GM19397 (cell line): ENCODE results near the gene TOMM22.

Experiments used
- ATAC-seq: cut with Tn5 transposase; IDR thresholded peaks from one replicate; pipeline ENCODE4 v1.9.1; 2021; ENCODE audit warnings: mild to moderate bottlenecking, moderate library complexity; ENCODE audit not compliant: unreplicated experiment

The TOMM22 gene

DNA sequence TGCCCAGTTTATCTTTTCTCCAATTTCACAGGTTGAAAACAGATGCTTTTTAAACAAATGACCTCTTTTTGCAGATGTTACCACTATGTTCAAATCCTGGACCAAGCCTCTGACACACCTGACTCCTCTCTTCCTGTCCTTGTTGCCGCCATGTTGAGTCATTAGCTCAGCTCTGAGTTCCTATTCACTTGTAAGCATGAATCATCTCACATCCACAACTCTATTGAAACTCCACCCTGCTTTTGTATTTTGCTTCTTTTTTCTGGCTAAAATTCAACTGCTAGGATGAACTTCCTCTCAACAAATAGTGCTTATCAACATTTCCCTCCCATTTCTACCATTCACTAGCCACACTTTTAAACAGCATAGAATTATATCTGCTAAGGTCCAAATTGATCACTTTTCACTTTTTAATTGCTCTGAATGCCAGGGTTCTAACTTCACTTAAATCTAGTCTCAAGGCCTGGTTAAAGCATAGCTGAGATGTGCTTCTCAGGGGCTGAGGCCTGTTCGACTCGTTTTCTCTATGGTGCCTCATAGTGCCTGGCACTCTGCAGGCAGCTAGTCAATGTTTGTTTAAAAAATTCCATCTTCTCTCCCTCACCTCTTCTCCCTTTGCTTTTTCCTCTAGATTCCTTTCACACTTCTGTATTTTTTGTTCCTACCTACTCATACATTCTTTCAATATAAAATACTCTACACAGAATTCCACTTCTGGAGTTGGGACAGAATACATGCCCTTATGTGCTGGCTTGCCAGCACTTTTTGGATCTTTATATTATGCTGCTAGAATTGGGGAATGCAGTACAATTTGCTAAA, 15.1 kb downstream of the TOMM22 start:
- no peak for ATAC-seq

DNA sequence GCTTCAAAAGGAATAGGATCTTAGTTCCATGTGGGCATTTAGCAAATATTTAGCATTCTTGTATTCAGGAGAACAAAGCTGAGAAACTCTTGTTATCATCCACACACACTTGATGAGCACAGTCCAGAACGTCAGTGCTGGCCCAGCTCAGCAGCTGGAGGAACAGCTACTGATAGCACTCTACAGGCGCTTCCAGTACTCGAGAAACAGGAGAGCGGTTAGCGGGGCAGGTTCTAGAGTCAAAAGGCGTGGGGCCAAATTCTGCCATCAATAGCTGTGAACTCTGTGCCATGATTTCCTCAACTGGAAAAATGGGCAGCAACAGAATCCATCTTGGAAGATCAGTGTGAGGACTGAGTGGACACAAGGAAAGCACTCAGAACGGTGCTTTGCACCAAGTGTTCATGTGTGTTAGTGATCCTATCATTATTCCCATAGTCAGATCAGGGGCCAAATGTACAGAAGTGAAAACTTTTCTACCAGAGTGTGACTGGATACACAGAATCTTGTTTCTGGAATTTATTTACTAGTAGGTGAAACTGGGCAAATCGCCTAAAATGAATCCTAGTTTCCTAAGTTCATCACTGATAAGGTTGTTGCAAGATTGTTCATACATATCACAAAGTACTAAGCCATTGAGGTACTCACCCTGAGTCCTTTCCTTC, 15.8 kb downstream of the TOMM22 start:
- no peak for ATAC-seq

DNA sequence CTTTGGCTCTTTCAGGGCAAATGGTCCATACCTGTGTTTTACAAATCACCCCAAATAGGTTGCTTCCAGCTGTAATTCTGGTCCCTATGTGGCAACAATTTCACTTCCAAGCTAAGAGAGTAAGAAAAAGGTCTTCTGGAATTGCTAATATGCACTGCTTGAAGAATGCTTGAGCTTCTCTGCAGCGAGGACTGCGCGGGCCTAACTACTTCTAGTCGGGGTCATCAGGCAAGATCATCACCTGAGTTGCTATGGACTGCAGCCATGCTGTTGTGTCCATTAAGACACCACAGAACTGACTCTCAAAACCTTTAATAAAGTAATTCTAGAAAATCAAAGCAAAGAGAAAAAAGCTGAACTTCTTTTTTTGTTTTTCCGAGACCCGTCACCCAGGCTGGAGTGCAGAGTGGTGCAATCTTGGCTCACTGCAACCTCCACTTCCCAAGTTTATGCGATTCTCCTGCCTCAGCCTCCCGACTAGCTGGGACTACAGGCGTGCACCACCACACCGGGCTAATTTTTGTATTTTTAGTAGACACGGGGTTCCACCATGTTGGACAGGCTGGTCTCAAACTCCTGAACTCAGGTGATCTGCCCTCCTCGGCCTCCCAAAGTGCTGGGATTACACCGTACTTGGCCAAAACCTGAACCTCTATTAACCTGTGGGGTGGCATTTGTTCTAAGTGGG, 16.8 kb downstream of the TOMM22 start:
- no peak for ATAC-seq

DNA sequence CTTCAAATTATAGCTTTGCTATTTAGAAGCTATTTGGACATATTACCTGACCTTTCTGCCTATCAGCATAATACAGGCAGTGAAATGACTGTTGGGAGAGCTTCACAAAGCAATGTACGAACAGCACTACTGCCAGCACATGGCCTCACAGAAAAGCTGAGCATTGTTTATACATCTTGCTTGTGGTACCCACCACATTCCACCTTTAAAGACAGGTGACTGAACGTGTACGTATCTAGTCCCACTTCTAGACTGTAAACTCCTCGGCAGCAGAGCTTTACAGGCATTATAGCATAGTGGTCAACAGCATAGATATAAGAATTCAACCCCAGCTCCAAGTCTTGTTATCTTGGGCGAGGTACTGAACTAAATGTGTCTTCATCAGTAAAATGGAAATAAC, 17.4 kb downstream of the TOMM22 start:
- ATAC-seq: no peak

DNA sequence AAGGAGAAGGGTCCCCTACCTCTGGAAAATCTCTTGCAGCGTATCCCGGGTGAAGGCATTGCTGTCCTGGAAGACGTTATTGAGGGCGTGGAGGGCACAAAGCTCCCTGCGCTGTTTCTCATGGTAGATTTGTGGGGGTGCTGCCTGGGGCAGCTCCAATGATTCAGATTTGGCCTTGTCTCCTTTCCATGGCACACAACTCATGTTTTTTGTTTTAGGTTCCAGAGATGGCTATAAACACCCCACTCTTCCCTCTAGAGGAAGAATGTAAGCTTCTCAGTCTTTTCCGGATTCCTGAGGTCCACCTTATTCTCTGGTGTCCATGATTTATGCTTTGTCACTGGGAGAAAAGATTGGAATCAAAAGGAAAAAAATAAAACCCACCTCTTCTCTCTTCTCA, 18.0 kb downstream of the TOMM22 start:
- ATAC-seq: no peak

DNA sequence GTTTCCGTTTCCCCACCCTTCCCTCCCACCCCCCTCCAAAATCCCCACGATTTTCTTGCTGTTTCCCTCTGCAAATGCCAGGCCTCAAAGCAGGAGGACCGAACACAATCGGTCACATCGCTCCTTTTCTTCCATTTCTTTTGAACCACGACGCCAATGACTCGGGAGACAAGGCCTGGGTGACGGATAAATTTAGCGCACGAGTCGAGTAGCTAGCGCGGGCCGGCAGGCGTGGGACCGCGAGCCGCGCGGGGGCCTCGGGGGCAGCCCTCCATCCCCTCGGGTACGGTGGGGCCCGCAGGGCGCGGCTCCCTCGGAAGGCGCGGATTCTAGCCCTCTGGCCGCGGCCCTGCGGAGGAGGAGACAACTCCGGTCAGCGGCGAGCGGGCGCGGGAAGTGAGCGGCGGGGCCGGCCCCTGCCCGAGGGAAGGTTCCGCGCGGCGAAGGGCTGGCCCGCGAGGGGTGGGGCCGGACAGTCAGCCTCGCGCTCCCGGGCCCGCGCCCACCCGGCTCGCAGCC, 18.6 kb downstream of the TOMM22 start:
- no peak for ATAC-seq

DNA sequence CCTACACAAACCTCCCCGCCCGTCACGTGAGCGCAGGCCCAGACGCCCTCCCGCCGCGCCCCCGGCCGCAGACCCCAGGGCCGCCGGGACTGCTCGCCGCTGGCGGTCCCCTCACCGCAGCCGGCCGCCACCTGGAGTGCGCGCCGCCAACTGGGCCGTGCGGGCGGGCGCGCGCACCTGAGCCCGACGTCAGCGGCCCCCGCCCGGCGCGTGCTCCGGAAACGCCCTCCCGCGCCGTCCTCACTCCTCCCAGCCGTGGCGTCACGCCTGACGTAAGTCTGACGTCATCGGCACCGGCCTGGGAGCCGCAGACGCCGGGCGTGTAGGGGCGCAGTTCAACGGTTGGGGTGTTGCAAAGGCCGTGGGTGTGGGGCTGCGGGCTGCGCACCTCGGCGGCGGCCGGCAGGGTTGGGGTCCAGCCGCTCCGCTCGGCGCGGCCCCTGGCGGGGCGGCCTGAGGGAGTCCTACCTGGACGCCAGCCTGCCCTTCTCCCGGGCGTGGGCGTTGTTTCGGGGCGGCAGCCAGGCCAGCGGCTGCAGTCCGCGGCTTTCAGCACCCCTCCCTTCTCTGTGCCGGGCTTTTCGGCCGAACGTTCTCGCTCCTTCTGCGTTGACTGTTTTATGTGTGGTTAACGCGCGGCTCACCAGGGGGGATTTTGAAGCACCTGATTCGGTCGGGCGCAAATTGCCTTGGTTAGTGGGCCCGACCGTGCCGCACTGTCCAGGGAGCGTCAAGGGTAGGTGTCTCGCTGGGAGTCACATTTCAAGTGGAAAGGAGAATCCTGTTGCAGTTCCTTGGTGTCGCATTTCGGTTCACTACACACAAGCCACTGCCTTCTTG, 19.3 kb downstream of the TOMM22 start, which contains the start of gene JOSD1:
TSS of gene JOSD1 (minus strand) at position 155 of the 840 bp plus-strand sequence. CDS start 956 bp downstream, outside the sequence.
- peak; percentile 55 for ATAC-seq

DNA sequence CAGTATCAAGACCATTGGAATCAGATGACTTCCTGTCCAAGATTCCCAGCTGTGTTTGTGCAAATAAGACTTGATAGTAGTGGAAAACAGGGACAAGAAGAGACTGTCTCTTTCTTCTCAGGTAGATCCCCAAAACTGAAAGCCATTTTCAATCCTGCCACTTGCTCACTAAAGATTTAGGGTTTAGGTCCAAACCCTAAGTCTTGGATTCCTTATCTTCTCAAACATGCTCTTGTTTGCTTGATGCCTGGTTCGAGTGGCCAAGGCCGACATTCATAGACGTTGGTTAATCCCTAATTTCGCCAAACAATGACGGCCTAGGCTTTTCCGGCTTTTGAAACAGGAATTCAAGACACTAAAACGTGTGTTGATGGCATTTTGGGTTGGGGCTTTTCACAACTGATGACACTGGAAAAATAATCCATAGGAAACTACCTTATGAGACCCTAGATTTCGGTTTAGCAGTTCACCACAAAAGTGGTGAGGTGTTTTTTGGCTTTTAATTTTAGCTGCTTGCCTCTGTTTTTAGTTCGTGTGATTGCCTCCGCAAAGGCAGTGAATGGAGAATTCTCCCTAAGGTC, 23.0 kb downstream of the TOMM22 start:
- ATAC-seq: no peak

DNA sequence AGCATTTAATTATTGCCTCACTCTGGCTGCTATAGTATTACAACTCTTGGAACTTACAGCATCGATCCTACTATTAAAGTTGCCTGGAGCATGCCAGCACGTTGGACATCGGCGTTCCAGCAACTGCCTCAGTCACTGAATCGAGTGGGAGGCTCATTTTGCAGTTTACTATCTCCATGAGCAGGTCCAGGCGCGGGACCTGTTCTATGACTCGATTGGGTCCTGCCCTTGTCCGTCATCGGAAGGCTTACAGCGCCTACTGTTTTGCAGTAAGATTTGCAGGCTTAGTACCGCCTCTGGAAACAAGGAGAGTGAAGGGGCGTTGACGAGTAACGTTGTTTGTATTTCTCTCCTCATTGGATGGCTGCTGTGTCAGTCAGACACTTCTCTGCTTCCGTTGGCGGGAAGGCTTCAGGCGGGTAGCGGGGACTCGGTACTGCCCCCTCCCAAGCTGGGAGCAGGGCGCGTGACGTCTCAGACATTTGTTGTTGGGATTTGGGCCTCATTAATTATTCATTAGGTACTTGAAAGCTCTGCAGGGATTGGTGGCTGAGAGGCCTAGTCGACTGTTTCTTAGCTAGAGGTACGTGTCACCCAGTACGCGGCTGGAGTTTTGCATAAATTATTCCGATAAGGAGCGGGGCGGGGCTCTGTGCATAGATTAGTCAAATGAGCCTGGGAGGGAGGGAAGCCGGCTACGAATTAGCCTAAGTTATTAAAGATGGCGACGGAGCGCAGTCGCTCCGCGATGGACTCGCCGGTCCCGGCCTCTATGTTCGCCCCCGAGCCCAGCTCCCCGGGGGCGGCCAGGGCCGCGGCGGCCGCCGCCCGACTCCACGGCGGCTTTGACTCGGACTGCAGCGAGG, 23.7 kb downstream of the TOMM22 start, which contains the start of gene GTPBP1:
TSS of gene GTPBP1 (plus strand) at position 710 of the 866 bp plus-strand sequence. CDS start at position 722, 12 bp downstream.
- ATAC-seq: peak; percentile 67

DNA sequence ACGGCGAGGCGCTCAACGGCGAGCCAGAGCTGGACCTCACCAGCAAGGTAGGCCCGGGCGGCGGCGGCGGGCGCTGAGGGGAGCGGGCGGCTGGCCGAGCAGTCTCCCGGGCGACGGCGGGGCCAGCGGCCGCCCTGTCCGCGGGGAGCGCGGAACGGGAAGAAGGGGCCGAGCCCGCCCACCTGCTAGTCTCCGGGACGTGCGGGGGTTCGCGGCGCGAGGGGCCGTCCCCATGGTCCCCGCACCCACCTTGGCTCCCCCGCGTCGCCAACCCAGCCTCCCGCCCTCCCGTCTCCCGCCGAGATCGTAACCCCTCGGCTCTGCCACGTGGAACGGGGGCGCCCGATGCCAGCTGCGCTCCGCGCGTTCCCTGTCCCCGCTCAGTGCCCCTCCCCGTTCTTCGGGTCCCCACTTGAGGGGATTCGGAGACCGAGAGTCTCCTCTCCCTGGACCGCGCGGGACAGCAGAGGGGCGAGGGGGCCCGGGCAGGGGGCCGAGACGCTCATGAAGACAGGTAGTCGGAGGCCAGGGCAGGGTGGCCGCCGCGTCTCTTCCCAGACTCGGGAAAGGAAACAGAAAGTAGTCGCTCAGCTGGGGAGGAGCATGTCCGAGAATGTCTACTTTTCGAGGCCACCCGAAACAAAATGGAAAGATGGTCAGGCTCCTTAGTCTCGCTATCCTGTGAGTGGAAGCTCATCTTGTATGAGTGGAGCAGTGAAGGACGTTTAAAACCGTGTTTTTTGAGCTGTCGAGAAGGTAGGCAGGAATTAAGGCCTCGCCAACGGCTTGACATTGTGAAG, 24.5 kb downstream of the TOMM22 start:
- peak; percentile 5 for ATAC-seq

DNA sequence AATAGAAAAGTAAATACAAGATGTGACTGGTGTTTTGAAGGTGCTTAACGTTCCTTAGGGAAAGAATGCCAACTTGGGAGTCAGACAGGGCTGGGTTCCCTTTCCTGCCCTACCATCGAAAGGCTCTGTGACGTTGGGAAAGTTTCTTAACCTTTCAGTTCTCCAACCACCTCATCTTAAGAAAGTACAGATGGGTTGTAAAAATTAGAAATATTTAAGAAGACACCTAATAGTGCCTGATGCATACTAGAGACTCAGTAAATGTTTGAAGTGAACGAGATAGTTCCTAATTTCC, 25.1 kb downstream of the TOMM22 start:
- no peak for ATAC-seq

DNA sequence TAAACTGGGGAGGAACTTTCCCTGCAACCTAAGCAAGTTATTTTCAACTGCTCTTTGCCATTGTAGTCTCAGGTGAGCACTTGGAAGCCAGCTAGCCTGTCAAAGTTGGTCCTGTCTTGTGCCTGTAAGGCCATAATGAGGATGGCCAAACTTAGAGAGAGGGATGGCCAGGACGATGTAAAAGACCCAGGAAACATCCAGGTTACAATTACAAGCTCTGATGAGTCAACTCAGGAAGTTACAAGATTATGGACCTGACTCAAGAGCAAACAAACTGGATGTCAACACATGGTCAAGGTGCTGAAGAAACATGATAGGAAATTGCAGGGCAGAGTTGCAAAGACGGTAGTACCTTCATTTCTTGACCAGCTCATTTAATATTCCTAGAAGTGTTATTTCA, 25.6 kb downstream of the TOMM22 start:
- ATAC-seq: no peak

DNA sequence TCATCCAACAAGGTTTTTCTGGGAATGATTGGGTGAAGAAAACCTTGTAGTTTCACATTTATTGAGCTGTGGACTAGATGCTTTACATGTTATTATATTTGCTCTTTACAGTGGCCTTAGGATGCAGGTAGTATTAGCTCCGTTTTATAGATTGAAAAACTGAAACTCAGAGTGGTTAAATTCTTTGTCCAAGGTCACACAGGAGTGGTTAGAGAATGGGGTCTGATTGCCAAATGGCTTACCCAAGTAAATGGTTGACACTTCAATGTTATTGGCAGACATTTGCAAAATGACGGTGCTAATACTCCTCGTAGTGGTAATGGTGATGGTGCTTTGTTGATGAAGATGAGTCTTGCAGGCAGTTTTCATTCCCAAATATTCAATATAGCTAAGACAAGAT, 26.2 kb downstream of the TOMM22 start:
- ATAC-seq: no peak

DNA sequence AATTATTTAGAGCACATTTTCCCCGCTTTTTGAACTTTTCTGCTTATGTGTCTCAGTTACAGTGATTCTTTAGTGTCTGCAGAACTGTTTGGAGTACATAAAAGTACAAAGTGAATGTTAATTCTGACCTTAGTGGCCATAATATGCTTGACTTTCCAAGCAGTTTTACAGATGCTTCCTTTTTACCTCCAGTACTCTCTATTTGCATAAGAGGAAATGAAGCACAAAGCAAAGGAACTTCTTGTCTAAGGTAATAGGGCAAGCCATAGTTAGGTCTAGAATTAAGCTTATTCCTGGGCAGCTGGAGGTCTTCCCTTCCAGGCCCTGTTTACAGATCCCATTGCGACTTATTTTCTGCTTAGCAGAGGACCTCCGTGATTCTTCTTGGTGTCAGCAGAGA, 27.5 kb downstream of the TOMM22 start:
- no peak for ATAC-seq

DNA sequence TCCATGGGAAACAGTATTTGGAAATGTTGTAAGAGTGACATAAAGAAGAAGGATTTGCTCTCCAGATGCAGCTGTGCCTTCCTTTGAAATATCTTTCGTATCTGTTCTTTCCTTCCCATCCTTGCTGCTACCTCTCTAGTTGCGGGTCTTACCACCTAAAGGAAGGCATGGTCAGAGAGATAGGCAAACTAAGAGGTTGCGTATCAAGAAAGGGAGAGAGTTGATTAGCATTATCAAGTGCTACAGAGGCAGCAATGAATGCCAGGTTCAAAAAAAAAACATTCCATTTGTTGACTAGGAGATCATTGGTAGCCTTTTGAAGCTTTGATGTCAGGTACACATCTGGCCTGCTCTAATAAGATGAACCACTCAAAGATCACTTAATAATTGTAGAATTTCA, 28.6 kb downstream of the TOMM22 start:
- no peak for ATAC-seq

DNA sequence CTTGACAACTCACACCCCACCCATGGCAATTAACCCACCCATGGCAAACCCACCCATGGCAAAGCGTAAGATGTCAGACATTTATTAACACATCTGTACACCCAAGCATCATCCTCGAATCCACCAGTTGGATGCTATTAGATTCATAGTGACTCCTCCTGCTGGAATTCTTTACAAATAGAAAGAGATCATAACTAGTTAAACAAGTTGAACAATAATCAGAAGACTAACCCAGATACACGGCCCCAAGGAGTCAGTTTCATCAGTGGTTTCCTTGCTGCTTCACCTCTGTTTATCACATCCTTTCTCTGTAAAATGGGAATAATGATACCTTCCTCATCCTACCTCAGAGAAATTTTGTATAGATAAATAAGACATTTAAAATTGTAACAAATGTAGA, 29.1 kb downstream of the TOMM22 start:
- no peak for ATAC-seq

DNA sequence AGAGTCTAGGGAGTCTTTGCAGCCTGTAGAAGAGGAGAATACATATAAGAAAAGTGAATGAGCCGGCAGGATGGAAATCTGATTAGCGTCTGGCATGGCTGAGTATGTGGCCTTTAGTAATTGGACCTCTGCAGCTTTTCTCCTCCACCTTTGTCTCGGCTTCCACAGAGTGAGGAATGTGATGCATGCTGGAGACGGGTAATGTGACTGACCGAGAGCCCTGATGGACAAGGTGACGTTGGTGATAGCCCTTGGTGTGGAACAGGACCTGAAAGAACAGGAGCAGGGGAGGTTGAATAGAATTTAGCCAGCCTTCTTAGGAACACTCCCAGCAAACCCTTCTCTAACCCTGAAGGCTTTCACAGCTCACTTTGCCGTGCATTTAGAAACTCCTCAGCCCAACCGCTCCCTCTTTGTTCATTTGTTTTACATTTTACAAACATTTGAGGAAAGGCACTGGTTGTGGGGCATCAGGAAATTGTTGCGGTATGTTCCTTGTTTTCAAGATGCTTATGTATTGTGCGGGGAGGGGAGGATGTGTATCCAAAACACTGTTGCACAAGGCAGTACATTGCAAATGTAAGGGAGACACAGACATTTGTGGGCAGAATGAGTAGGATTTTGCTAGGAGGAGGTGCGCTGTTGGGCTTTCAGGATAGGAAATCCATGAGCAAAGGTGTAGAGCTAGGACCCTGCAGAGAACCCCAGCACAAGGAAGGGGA, 30.9 kb downstream of the TOMM22 start:
- ATAC-seq: no peak

DNA sequence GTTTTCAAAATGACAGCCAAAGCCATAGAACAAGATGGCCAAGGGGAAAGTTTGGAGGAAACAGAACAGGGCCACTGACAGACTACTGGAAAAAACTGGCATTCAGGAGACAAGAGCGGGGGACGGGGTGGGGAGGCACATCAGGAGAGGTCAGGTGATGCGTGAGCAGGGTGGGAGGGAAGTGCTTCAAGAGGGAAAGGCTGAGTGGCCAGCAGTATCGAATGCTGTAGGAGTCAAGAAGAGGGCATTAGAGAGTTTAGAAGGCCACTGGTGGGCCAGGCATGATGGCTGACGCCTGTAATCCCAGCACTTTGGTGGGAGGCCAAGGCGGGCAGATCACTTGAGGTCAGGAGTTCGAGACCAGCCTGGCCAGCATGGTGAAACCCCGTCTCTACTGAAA, 32.2 kb downstream of the TOMM22 start:
- no peak for ATAC-seq
